ENCODE data around the gene PSMC3.

Gene PSMC3

DNA sequence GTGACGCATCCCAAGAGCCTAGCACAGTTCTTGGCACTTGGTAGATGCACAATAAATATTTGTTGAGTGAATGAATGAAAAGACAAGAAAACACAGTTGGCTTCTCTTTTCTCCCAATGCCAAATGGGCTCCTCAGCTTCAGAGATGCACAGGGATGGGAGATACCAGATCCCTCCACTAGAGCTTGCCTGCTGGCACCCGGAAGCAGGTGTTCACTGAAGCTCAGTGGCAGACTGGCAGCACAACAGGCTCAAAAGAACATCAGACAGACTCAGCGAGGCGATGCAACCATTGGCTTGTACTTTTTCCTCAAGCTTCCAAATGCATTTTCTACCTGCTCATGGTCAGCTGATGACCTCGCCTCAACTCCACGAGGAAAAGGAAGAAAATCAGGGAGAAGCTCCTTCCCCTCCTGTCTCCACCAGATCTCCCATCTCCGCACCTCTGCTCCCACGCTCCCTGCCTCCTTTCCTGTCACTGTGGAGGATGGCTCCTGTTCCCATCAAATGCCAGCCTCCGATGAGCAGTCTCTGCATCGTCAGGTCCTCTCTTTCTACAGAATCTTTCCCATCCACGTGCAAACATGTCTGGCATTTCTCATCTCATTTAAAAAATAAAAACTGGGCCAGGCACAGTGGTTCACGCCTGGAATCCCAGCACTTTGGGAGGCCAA is 16.9 kb upstream of the PSMC3 start:
- no peak for DNase-seq (ENCODE audit: low read depth)

GRCh38 chr11:47442514-47442913 is 16.3 kb upstream of the PSMC3 start:
- no peak for DNase-seq (ENCODE audit: low read depth)

DNA sequence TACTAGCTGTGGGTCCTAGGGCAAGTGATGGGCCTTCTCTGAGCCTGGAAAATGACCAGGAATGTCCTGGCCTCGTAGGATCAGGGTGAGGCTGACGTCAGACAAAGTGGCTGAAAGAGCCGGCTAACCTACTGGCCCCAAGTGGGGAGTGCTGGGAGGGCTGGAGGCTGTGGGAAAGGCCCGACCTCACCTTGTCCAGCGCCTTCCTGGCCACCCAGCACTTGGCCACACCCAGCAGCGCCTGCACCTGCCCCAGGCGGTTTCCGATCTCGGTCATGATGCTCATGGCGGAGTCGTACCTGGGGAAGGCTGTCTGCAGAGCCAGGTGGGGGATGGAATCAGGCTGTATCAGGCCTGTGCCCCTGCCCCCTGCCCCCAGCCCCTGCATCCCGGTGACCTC is 15.2 kb upstream of the PSMC3 start:
- no peak for DNase-seq (ENCODE audit: low read depth)

DNA sequence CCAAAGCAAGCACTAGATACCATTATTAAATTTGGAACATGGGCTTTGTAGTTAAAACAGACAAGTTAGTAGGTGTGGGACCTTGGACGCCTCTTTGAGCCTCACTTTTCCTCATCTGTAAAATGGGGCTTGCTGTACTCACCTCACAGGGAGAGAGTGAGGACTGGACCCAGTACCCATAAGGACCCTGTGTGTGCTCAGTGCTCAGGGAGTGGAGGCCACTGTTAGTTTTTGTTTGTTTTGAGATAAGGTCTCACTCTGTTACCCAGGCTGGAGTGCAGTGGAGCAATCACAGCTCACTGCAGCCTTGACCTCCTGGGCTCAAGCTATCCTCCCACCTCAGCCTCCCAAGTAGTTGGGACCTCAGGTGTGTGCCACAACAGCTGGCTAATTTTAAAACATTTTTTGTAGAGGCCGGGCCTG is 13.8 kb upstream of the PSMC3 start:
- no peak for DNase-seq (ENCODE audit: low read depth)

- no peak for DNase-seq (ENCODE audit: low read depth)
Measured at GRCh38 chr11:47438721-47439120, 12.5 kb upstream of the PSMC3 start.

DNA sequence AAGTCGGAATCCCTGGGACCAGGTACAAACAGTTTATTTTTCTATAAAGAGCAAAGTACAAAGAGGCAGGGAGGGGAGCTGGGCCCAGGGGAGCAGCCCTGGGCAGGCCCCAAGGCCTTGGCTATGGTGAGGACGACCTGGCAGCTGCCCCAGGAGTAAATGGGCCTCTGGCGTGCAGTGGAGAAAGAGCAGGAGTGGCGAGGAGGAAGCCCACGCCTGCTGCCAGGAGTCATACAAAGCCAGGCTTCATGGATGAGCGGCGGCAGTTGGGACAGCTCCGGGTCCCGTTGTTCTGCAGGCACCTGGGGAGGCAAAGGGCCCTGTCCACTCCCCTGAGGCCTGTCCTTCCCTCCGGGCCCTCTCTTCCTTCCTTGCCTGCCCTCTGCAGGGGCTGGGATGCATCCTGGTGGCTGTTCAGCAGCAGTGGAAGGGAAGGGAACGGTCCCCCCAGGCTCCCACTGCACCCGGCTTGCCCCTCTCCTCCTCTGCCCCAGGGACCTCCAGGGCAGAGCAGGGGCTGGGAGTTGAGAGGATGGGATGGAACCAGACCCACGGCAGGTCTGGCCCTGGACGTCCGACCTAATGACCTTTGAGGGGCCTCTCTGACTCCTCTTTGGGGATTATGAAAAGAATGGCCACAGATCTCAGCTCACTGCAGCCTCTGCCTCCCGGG is 11.6 kb upstream of the PSMC3 start:
- DNase-seq (ENCODE audit: low read depth): no peak

DNA sequence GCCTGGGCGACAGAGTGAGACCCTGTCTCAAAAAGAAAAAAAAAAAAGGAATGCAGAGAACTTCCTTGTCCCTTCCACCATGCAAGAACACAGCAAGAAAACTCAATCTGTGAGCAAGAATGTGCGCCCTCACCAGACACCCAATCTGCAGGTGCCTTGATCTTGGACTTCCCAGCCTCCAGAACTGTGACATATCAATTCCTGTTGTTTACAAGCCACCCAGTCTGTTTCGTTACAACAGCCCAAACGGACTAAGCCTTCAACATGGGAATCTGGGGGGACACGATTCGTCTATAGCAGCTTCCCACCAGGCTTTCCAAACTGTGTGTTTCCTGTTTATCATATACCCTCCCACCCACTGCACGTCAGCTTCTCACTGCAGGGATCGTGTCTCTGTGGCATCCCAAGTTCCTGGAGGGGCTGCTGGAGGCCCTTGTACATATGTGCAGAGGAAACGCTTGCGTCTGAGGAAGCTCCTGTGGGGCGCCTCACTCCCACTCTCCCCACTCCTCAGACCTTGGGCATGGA is 11.0 kb upstream of the PSMC3 start:
- DNase-seq (ENCODE audit: low read depth): no peak

- no peak for DNase-seq (ENCODE audit: low read depth)
Measured at GRCh38 chr11:47436726-47437125, 10.5 kb upstream of the PSMC3 start.

GRCh38 chr11:47435687-47436086 is 9.4 kb upstream of the PSMC3 start:
- DNase-seq (ENCODE audit: low read depth): no peak

DNA sequence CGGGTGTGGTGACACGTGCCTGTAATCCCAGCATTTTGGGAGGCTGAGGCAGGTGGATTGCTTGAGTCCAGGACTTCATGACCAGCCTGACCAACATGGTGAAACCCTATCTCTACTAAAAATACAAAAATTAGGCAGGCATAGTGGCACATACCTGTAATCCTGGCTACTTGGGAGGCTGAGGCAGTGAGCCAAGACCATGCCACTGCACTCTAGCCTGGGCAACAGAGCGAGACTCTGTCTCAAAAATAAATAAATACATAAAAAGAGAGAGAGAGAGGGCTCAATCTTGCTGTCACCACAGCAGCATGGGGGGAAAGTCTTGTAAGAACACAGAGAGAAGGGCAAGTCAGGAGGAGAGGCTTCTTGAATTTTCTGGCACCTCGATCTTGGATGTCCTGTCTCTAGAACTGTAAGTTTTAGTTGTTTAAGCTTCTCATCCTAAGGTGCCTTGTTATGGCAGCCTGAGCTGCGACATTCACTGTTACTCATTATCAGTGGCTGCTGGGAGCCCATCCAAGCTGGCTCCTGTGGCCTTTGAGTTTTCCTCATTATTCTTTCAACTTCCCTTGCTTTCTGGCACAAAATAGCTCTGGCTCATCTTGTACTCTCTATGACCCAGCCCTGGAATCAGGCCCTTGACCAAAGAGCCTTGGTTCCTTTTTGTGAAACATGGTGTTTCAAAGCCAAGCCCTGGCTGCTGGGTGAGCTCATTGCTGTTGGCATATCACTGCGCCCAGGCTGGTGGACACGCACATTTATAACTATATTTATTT is 8.0 kb upstream of the PSMC3 start:
- DNase-seq (ENCODE audit: low read depth): no peak

GRCh38 chr11:47433157-47433556 is 6.9 kb upstream of the PSMC3 start:
- DNase-seq (ENCODE audit: low read depth): no peak

- DNase-seq (ENCODE audit: low read depth): no peak
Measured at GRCh38 chr11:47431356-47432083, 5.3 kb upstream of the PSMC3 start.

- no peak for DNase-seq (ENCODE audit: low read depth)
Measured at GRCh38 chr11:47430524-47430923, 4.3 kb upstream of the PSMC3 start.

DNA sequence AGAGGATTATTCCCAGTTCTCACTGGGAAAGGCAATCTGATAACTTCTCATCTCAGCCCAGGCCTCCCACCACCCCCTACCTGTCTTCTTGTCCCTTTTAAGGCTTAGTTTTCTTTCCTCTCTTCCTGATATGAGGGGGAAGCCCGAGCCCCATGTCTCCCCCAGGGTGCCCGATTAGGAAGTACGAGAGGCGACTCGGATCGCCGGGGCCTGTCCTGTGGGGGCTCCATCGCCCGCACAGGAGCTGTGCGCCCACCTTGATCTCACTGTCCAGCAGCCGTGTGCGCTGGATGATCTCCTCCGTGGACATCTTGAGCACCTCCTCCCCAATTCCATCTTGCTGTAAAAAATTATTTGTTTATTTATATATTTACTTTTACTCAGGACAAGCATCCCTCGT is 628 bp downstream of the PSMC3 start:
- DNase-seq (ENCODE audit: low read depth): no peak

DNA sequence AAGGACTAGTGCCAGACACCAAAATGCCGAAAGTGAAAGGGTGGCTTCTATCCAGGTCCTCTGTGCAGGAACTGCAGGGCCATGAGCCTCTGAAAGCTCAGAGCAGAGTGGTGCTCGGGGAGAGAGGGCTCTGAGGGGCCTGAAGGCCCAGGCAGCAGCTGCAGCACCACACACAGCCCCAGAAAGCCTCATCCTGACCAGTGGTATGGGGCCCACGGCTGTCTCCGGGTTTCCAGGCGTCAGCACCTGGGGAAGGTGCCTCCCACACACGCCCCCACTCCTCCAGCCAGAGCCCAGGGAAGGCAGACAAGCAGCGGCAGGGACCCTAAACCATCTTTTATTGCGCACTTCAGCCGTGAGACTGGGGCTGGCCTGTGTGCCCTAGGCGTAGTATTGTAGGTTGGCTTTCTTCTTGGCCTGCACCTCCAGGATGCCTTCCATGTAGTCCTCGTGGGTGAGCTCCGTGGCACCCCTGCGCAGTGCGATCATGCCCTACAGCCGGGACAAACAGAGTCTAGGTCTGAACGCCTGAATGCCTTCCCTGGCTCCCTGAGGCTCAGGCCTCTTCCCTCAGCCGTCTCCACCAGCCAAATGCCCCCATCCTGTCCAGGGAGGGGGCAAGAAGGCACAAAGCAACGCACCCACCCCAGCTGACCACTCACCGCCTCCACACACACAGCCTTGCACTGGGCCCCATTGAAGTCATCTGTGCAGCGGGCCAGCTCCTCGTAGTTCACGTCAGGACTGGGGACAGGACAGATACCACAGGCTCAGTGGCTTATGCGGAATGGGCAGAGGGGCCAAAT is 7.6 kb downstream of the PSMC3 start:
- DNase-seq (ENCODE audit: low read depth): no peak

- no peak for DNase-seq (ENCODE audit: low read depth)
Measured at GRCh38 chr11:47417712-47418111, 8.5 kb downstream of the PSMC3 start.

- DNase-seq (ENCODE audit: low read depth): peak; percentile 91
Measured at GRCh38 chr11:47415949-47416472, 10.2 kb downstream of the PSMC3 start.

DNA sequence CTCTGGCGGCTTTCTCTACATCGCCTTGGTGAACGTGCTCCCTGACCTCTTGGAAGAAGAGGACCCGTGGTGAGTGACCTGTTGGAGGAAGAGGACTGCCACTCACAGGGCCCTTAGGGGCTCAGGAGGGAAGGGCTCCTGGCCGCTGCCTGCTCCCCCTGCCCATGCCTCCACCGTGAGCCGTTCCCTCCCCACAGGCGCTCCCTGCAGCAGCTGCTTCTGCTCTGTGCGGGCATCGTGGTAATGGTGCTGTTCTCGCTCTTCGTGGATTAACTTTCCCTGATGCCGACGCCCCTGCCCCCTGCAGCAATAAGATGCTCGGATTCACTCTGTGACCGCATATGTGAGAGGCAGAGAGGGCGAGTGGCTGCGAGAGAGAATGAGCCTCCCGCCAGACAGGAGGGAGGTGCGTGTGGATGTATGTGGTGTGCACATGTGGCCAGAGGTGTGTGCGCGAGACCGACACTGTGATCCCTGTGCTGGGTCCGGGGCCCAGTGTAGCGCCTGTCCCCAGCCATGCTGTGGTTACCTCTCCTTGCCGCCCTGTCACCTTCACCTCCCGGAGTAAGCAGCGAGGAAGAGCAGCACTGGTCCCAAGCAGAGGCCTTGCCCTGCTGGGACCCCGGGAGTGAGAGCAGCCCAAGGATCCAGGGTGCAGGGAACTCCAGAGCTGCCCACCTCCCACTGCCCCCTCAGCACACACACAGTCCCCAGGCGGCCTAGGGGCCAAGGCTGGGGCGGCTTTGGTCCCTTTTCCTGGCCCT is 11.0 kb downstream of the PSMC3 start:
- no peak for DNase-seq (ENCODE audit: low read depth)

- no peak for DNase-seq (ENCODE audit: low read depth)
Measured at GRCh38 chr11:47414685-47415070, 11.6 kb downstream of the PSMC3 start.

GRCh38 chr11:47413908-47414684 is 12.1 kb downstream of the PSMC3 start:
- peak; percentile 49 for DNase-seq (ENCODE audit: low read depth)
